Measurements from ENCODE around the gene ALG6.

Gene ALG6

DNA sequence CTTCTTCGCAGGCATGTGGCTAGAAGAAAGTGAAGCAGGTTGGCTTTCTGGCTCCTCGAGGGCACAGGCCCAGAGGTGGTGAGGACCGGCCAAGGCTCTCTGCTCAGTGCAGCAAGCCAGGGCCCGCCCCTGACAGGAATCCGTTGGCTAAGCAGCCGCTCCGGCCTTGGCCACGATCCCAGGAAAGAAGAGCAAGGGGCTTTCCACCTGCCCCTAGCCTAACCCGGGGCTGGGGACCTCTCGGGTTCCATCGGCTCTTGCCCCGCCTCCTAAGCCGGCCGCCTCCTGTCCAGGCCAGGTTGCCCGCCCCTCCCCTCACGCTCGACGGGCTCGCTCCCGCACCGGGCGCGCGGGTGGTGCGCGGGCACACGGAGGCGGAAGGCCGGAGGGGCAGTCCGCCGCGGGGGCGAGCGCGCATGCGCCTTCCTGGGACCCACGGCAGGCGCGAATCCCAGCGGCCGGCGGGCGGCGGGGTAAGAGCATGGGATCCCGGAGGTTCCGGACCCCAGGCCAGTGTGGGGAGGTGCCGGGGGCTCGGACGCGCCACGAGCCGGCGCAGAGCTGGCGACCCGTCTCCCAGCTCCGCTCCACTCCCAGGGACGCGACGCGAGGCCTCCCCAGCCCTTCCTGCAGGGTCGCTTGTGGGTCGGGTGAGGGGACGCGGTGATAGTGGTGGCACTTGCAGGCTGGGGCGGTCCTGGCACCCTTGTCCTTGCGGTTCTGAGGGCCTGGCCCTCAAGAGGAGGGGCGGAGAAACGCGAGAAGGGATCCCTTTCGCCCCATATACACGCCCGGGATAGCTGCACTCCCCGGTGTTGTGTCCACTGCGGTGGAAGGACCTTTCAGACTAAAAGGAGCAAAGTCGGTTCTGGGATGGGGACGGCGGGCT lies at the start of gene ALG6:
Gene ALG6 (plus strand): TSS at position 413 of the 889 bp plus-strand sequence. CDS start 3,351 bp downstream, outside the sequence.
- DNase-seq, result peak; percentile 87

- DNase-seq, result no peak
Observed at GRCh38 chr1:63317817-63318152, 49.6 kb upstream of the ALG6 start.

- DNase-seq, result no peak
Observed at GRCh38 chr1:63318201-63318979, 49.0 kb upstream of the ALG6 start.

- no peak for DNase-seq
Observed at GRCh38 chr1:63319046-63320021, 48.1 kb upstream of the ALG6 start.

DNA sequence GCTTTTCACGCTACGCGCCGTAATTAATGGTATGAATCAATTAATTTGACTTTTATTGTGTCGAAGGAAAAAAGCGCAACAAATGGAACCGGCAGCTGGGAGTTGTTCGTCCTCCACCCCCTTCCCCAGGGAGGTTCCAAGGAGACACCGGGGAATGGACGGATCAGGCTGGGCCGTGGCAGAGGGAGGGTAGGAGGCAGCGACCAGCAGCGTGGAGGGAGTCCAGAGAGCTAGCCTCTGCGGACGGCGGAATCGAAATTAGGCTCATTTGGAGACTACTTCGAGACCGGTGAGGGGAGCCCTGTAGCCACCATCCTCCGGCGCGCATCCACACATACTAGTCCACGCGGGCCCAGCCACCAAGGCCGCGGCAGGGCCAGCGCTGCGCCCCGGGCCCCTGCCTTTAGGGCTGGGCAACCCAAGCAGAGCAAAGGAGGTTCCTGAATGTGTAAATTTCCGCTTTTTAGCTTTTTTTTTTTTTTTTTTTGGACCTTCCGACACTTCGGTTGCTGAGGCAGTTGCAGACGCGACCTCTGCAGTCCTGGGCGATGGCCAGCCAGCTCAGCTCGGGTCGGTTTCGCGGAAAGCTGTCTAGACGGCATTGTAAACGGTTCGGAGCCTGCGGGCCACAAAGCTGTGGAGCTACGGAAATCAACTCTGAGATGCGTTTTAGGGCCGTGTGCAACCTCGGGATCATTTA lies 47.3 kb upstream of the ALG6 start:
- DNase-seq, result peak; percentile 25

GRCh38 chr1:63321066-63321784 lies 46.2 kb upstream of the ALG6 start:
- no peak for DNase-seq

- no peak for DNase-seq
Observed at GRCh38 chr1:63321785-63322113, 45.7 kb upstream of the ALG6 start.

DNA sequence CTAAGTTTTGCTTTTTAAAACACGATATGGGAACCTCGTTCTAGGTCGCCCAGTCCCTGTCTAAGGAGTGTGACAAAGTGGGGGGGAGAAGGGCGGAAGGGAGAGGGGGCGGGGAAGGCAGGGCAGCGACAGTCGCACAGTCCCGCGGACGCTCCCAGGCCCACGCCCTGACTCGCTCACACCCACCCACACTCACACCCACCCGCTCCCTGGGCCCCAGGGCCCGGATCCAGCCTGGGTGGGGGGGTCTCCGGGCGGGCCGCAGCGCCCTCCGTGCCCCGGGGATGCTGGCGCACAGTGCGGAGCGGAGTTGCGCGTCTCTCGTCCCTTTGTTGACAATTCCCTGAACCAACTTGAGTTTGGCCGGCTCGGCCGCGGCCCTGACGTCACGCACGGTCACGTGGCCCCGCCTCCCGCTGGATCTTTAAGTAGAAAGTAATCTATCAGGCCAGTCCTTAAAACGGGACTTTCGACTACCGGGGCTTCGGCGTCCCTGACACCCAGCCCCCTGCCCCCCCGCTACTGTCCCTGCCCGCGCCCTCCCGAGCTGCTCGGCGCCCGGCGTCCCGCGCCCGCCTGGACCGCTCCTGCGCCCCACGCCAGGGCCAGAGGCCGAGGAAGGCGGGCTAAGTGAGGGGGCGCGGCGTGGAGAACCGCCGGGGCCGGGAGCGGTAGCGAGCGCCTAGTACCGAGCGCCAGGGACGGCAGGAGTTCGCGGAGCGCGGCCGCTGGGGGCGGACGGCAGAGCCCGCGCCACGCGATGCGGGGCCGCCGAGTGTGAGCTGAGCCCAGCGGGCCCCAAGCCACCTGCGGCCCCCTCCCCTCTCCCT lies 45.1 kb upstream of the ALG6 start, which contains the start of gene FOXD3:
Gene FOXD3 (plus strand): TSS at position 454 of the 830 bp plus-strand sequence. CDS start 492 bp downstream, outside the sequence.
- no peak for DNase-seq

- no peak for DNase-seq
Observed at GRCh38 chr1:63322944-63323864, 44.2 kb upstream of the ALG6 start.

DNA sequence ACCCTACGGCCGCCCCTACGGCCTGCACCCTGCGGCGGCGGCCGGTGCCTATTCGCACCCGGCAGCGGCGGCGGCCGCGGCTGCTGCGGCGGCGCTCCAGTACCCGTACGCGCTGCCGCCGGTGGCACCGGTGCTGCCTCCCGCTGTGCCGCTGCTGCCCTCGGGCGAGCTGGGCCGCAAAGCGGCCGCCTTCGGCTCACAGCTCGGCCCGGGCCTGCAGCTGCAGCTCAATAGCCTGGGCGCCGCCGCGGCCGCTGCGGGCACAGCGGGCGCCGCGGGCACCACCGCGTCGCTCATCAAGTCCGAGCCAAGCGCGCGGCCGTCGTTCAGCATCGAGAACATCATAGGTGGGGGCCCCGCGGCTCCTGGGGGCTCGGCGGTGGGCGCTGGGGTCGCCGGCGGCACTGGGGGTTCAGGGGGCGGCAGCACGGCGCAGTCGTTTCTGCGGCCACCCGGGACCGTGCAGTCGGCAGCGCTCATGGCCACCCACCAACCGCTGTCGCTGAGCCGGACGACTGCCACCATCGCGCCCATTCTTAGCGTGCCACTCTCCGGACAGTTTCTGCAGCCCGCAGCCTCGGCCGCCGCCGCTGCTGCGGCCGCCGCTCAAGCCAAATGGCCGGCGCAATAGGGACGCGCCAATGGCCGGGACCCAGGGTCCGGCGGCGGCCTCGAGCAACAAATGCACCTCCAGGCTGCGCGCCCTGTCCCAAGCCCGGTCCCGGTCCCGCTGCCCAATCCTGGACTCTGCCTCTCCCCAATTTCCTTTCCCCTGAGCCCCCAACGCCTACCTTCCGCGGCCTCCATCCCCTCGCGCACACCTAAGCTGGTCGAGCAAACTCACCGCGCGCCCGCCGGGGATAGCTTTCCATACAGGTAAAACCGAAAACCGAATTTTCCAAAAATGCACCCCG lies 43.3 kb upstream of the ALG6 start:
- DNase-seq, result no peak

DNA sequence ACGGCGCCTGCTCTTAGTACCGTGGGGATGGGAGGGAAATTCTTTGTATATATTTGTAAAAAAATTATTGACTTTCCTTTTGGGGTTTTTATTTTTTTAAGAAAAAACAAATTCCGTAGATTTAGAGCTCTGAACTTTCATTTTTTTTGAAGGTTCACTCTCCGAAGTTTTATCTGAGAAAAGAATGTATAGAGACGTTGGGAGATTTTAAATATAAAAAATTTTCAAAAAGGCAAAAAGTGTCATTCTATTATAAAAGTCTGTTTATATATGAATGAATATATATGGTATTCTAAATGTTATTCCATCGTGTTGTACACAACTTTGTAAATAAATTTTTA lies 42.7 kb upstream of the ALG6 start:
- no peak for DNase-seq

GRCh38 chr1:63325279-63325985 lies 42.0 kb upstream of the ALG6 start:
- no peak for DNase-seq

DNA sequence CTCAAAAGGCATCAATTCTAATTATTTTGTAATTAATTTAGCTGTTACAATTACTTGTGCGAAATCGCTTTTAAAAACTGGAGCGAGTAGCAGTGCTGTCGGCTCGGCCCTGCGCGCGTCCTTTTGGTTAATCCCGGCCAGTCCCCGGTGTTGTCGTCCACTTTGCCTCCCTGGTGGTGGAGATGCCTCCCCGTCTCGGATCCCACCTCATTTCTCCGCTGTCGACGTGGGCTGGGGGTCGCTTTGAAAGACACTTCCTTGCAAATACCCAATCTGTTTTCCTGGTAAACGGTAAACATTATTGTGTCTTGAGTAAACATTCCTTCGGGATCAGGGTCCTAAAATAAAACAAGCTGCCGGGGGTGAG lies 41.3 kb upstream of the ALG6 start:
- DNase-seq, result no peak

DNA sequence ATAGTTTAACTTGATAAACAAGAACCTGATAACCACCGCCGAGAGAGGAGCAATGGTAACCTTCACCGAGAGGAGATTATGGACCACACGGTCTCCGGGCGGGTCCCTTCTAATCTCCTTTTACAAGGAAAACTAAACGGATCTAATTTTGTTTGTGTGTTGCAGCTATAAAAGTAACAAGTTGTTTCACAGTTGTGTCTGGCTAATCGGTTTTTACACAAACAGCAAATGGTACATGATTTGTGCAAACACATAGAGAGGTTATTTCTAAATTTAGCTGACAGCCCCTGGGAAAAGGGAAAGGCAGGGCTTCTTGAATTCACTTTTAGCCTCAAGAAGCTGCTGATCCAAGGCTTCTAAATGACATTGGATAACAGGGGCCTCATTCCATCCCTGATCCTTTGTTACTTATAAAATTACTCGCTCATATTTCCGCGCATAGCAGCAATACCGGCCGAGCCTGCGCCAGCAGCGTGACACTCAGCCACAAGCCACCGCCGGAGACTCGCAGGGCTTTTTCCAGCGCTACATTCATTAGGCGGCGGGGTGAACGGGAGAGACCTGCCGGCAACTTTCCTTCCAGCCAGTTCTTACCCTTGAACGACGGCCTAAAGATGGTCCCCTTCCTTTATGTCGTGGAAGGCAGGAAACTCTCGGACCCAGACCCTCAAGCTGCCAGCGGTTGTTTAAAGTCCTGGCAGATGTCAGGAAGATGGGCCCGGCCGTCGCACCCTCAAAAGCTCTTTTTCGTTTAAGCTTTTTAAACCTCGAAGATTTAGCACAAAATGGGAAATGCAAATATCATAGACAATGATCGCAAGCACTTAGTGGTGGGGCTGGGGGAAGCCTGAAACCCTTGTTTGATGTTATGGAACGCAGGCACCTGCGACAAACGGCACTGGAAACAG lies 40.7 kb upstream of the ALG6 start:
- no peak for DNase-seq

DNA sequence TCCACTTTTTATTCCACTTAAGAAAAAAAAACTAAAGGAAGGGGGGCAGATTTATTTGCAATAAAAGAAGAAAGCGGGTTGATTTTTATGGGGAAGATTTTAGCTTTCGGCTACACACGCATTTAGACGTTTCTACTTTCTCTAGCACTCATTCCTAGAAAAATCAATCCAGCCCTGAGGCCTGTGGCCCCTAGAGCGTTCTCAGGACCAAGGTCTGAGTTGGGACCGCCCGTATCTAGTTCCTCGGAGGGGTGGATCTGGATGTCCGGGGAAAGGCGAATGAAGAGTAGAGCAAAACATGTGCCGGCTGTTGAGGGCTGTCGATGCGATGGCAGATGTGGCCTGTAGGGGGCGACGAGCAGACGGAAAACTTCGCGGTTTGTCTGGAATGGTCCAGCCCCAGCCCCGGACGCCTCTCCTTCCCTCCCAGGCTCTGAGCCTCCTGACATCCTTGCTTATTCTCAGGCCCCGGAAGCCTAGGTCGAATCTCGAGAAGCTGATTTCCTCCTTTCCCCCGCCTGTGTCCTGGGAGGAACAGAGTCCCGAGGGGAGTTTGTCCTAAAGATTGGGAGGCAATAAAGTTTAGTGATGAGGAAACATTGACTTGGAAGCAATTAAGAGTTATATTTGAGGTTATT lies 39.9 kb upstream of the ALG6 start:
- peak; percentile 29 for DNase-seq

DNA sequence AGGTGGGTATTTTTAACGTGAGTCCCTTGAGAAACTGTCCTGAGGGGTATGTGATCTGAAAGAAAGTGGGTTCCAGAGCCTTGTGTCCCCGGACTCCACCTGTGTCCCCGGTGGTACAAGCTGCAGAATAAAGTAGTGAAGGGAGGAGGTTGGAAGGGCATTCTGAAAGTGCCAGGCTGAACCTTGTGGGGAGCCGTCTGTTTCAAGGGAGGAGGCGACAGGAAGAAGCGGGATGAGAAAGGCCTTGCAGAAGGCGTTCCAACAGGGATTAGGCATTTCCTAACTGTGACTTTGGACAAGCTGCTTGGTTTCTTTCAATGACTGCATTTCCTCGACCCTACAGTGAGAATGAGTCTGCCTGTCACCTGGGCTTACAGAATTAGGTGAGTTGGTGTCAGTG lies 39.3 kb upstream of the ALG6 start:
- DNase-seq, result no peak

All from MV-4-11 (cell line).